Nephron progenitor cell (in vitro differentiated cells): ENCODE data around the gene RNF213.

Experiments used
- DNase-seq: peaks from one replicate; pipeline ENCODE4 v3.0.0; 2021
- H3K27ac Mint-ChIP-seq: 2 replicates; pipeline ENCODE4 v1.8.0; 2021; ENCODE audit warnings: mild to moderate bottlenecking, moderate library complexity, mixed read lengths
- H3K27me3 Mint-ChIP-seq: 2 replicates; pipeline ENCODE4 v1.8.0; 2021; ENCODE audit warnings: mild to moderate bottlenecking, low read depth, mixed read lengths; ENCODE audit not compliant: poor library complexity
- H3K36me3 Mint-ChIP-seq: 2 replicates; pipeline ENCODE4 v1.8.0; 2021; ENCODE audit warnings: low read depth, mixed read lengths
- H3K4me1 Mint-ChIP-seq: 2 replicates; pipeline ENCODE4 v1.8.0; 2021; ENCODE audit warnings: mixed read lengths
- H3K4me3 Mint-ChIP-seq: 2 replicates; pipeline ENCODE4 v1.8.0; 2021; ENCODE audit warnings: mild to moderate bottlenecking, moderate library complexity, mixed read lengths
- H3K9me3 Mint-ChIP-seq: 2 replicates; pipeline ENCODE4 v1.8.0; 2021; ENCODE audit warnings: mild to moderate bottlenecking, moderate library complexity, mixed read lengths
- CTCF ChIP-seq: fragments of 200-600 bp; sonication (generic); IDR thresholded peaks from 2 replicates; pipeline ENCODE4 v1.5.0; 2021; ENCODE audit warnings: antibody characterized with exemption

Gene RNF213

GRCh38 chr17:80446645-80447405, 186.2 kb downstream of the RNF213 start:
- peaks cover 28% of the 10 kb centered on the region for H3K4me1 Mint-ChIP-seq
- TF ChIP-seq CTCF = no peak
- DNase-seq = no peak
- peaks cover 45% of the 10 kb centered on the region for H3K27me3 Mint-ChIP-seq
- H3K9me3 Mint-ChIP-seq = no peaks in the 10 kb centered on the region
- no peak overlapping the region for H3K4me3 Mint-ChIP-seq
- H3K27ac Mint-ChIP-seq = no peak overlapping the region
- H3K36me3 Mint-ChIP-seq = no peaks in the 10 kb centered on the region

- Mint-ChIP-seq H3K4me3 (no peak overlapping the region), H3K27ac (no peak overlapping the region), H3K36me3 (no peaks in the 10 kb centered on the region), H3K9me3 (no peaks in the 10 kb centered on the region), H3K4me1 (peaks cover 33% of the 10 kb centered on the region), H3K27me3 (peaks cover 37% of the 10 kb centered on the region)
- TF ChIP-seq CTCF = no peak
- DNase-seq = no peak
Observed at GRCh38 chr17:80447790-80448189, 187.1 kb downstream of the RNF213 start.
